HG03565 (cell line): Measurements from ENCODE around the gene ESRRB.

Source experiments
- ATAC-seq: cut with Tn5 transposase; IDR thresholded peaks from one replicate; pipeline ENCODE4 v1.9.1; 2021; ENCODE audit warnings: mild to moderate bottlenecking, moderate library complexity; ENCODE audit not compliant: unreplicated experiment

The ESRRB gene

DNA sequence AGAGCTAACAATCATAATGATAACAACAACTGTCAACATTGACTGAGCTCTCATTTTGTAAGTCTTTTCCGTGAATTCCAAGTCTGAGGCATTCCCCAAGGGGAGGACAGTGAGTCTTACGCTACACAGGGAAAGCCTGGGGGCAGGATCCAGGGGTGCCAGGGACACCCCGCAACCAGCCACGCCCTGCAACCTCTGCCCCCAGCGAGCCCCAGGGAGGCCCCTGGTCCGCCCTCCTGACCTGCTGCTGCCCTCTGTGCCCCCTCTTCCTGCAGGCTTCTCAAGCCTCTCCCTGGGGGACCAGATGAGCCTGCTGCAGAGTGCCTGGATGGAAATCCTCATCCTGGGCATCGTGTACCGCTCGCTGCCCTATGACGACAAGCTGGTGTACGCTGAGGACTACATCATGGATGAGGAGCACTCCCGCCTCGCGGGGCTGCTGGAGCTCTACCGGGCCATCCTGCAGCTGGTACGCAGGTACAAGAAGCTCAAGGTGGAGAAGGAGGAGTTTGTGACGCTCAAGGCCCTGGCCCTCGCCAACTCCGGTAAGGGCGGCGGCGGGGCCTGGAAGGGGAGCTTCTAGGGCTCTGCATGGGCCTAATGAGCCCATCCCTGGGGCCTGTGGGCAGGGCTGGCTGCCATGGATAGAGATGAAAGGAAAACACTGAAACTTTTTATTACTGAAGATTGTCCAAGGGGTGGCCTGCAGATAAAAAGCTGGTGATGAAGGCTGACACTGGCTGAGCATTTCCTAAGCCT is 115.4 kb downstream of the ESRRB start:
- ATAC-seq: no peak

DNA sequence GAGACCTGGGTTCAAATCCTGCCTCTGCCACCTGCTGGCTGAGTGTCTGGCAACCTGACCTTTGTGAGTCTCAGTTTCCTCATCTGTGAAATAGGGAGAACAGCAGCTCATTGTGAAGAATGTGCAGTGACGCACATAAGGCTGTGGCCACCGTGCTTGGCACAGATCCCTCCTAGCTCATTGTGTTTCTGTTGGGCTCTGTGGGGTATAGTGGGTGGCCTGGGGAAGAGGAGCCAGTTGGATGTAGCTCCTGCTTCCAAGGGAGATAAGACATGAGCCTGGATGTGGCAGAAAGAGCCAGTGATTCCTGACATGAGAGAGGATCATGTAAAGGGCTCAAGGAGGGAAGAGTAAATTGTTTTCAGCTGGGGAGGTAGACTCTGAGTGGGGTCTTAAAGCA is 120.0 kb downstream of the ESRRB start:
- ATAC-seq: no peak

DNA sequence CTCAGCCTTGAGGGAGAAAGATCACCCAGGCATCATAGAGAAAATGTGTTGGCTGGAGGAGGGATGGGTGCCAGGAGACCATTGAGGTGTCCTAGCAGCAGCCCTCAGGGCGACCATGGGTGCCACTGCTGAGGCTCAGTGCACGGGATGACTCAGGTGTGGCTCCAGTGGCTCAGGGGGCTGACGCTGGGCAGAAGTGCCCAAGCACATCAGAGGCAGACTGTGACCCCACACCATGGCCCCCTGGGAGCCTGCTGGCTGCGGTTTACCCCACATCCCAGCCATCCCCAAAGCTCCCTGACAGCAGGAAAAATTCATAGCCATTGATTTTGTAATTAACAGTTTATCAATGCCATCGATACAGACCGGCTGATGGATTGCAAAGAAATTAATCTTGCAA is 120.7 kb downstream of the ESRRB start:
- no peak for ATAC-seq

DNA sequence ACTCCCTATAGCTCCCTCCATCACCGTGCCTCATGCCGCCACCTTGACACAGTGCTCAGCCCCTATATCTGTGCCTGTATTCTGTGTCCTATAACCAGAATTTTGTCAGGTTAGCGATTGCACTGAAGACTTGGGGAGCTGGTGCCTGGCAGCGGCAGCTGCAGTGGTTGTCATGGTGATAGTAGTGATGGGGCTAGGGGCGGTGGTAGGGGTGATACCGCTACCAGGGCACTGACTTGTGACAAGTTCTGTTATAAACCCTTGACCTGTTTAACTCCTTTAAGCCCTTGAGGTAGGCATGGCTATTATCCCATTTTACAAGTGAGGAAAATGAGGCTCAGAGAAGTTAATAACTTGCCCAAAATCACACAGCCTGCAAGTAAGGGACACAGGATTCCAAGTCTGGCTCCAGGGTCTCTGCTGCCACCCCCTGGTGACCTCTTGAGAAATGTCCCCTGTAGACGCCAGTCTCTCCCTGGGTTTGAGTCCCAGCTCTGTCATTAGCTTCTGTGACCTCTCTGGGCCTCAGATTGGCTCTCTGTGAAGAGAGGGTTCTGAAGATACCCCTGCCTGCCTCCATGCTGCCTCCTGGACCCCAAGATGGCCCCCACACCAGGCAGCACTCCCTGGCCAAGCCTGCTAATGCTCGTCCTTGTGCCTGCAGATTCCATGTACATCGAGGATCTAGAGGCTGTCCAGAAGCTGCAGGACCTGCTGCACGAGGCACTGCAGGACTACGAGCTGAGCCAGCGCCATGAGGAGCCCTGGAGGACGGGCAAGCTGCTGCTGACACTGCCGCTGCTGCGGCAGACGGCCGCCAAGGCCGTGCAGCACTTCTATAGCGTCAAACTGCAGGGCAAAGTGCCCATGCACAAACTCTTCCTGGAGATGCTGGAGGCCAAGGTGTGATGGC is 121.9 kb downstream of the ESRRB start:
- ATAC-seq: no peak

DNA sequence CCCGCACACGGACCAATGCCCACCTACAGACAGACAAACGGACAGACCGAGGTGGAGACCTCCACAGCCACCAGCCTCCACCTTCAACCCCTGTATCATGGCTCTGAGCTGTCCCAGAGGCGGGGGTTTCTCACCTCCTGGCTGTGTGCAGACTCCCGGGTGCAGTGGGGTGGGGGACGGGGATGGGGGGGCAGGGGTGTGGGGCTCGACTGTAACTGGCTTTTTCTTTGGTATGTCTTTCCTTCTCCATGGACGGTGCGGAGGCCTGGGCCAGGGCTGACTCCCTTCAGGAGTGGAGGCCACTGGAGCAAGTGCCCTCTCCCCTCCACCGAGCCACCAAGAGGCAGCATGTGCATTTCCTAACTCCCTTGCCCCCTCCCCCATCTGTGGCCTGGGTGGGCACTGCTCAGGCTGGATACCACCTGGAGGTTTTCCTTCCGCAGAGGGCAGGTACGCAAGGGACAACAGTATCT is 122.6 kb downstream of the ESRRB start:
- ATAC-seq: no peak

DNA sequence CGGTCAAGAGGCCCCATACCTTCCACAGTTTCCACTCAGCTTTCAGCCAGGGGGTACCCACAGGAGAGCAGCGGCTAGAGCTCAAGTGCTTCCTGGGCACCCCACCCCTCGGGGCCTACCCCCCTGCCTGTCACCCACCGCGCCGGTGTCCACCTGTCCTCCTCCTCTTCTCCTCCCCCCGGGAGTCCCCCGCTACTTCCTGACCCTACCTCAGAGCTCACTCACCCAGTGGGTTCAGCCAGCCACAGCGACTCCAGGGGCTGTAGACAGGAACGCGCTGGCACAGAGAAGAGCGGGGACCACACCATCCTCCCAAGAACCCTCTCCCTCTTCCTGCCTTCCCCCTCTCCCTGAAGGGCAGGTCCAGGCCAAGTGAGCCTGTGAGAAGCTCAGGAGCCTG is 123.0 kb downstream of the ESRRB start:
- no peak for ATAC-seq

DNA sequence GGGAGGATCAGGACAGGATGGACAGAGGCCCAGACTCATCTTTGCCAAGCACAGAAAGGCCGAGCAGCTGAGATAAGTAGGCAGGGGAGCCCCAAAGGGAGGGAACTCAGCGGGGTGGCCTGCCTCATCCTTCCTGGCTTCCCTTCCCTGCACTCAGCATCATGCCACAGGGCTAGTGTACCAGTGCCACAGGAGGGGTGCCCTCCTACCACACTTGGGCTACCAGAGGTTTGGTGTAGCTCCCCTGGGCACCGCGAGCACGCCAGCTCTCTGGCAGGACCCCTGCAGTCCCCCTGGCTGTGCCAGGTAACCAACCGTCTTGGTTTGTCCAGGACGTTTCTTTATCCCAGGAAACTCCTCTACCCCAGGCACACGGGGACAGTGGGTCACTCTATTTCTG is 123.5 kb downstream of the ESRRB start:
- no peak for ATAC-seq

DNA sequence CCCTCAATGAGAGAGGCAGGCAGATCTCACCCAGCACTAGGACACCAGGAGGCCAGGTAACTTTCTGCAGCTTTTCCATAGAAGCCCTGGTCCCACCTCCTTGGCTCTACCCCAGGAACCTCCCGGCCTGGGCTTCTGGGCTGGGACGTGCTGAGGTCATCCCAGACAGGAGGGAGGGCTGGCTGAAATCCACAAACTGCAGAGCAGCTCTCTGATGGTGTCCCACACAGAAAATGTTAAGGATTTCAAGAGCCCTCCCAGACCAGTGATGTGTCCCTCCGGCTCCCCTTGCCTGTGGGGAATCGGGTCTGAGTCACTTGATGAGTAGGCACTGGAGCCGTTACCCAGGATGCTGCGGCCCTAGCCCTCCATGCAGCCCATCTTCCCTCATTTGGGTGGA is 124.1 kb downstream of the ESRRB start:
- no peak for ATAC-seq

DNA sequence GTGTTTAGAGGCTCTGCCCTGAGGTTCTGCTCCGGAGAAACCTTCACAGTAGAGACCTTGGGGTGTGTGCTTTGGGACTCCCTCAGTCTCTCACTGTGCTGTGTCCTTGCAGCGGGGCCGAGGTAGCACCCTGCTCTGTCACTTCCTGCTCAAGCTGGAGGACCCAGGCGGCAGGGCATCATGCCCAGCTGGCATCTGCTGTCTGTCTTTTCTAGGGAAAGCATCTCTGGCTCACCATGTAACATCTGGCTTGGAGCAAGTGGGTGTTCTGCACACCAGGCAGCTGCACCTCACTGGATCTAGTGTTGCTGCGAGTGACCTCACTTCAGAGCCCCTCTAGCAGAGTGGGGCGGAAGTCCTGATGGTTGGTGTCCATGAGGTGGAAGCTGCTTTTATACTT is 124.5 kb downstream of the ESRRB start:
- no peak for ATAC-seq

DNA sequence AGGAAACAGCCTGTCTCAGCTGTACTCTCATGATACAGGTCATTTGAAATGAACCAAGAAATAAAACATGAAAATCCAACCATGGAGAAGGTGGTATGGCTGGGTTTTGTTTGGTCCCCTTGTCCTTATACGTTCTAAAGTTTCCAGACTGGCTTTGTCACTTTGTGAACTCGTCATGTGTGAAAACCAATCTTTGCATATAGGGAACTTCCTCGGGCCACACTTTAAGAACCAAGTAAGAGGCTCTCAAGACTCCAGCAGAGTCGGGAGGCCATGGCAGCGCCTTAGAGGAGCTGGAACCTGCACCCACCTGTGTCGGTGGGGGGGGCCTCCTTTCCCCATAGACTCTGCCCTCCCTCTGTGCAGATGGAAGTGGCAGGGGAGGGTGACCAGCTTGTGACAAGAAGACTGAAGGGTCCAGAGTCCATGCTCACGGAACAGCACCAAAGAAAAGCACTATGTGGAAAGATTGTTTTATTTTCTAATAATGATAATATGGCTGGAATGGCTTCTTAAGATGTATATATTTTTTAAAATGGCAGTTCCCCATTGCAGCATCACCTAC is 125.3 kb downstream of the ESRRB start:
- no peak for ATAC-seq

DNA sequence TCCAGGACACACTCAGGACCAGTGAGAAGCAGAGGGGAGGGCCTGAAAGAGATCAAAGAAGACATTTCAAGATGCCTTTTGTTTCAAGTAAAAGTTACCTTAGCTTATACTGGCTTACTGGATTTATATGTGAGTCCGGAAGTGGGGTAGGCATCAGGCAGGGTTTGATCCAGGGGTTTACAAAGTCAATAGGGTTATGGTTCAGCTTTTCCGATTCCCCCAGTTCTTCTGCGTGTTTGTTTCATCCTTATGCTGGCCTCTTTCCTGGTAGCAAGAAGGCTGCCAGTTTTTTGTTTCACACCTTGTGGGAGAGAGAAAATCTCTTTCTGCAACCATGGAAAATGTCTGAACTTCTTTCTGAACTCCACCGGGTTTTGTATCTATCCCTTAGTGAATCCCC is 126.3 kb downstream of the ESRRB start:
- ATAC-seq: no peak

DNA sequence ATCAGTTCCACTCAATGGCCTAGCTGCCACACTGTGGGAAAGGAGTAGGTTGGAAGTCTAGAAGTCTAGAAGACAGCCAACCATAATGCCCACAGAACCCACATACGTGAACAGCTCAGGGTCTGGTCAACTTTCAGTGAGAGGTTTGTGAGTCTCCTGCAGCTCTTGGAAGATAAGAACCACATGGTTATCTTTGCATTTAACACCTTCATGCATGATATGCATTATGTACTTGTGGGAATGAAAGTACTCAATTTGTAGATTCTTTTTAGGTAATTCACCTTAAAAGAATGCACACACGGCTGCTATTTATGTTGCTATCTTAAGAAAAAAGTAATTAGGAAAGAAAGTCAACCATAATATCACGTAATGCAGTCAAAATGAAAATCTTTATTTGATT is 126.7 kb downstream of the ESRRB start:
- no peak for ATAC-seq

DNA sequence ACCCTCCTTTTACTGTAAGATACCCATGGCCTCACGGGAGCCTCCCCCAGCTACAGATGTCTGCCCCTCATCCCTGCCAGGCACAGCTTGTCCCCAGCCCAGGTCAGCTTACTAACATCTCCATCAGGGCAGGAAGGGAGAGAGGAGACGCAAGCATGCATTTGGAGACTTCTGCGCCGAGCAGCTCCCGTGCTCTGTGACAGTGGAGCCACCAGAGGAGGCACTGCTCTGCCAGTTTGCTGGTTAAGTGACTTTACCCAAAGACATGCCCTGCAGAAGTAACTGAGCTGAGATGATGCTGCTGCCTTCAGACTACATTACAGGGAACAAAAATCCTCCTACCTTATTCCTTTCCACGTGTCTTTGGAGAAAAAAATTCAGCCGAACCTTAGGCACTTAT is 133.4 kb downstream of the ESRRB start:
- ATAC-seq: no peak

DNA sequence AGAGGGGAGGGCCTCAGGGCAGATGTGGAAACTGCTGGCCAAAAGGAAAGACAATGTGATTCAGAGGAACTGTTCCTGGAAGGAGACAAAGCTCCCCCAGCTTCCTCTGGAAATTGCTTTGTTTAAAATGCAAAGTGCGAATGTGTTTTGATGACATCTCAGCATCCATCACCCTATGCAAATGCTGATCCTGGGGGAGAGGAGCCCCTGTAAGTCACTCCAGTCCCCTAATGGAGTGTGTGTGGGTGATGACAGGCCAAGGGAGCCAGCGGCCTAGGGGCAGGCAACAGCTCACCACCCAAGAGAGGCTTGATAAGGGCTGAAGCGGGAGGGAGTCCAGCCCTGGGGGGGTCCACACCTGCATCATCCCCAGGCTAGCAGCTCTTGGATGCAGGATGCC is 134.2 kb downstream of the ESRRB start:
- ATAC-seq: no peak

DNA sequence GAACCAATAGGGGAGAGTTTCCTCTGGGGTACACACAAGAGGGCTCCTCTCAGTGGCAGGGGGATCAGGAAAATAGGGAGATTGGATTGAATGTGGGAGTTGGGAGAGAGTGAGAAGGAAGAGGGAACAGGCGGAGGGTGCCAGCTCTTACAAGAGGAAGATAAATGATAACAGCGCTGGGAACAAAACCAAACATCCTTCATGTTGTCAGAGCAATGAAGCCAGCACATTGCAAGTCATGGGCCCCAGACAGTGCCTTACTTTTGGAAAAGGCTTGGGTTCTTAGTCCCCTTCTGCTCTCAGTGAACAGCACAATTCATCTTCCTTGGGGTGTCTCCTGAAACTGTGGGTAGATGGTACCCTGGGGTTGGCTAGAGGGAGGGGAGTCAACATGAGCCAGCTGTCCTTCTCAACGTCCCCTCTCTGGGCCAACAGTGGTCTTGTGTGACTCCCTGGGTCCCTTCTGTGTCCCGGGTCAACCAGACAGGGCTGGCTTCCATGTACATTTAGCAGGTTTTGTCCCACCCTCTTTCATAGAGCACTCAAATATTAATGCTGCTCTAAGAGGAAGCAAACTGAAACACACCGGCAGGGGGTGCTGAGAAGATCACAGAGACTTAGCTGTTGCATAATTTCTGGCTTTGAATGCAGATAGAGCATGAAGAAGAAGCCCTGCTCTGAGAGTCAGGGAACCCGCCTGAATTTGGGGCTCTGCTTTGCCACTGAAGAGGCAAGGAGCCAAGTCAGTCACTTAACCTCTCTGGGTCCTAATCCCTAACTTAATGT is 138.5 kb downstream of the ESRRB start:
- ATAC-seq: no peak

DNA sequence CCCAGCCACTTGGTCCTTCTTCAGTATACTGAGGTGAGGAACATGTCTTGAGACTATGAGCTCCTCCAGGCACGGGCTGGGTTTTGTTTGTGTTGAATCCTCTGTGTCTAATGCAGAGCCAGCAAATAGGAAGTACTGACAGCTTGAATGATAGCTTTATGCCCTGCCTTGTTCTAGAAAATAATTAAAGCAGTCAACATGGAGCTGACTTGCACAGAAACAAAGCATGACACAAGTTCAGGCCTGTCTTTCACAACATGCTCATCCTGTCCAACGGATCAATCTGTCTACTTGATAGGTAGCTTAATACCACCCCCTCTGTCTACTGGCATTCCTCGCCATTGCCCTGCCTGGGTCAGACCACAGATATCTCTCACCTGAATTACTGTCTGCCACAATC is 140.9 kb downstream of the ESRRB start:
- ATAC-seq: no peak

DNA sequence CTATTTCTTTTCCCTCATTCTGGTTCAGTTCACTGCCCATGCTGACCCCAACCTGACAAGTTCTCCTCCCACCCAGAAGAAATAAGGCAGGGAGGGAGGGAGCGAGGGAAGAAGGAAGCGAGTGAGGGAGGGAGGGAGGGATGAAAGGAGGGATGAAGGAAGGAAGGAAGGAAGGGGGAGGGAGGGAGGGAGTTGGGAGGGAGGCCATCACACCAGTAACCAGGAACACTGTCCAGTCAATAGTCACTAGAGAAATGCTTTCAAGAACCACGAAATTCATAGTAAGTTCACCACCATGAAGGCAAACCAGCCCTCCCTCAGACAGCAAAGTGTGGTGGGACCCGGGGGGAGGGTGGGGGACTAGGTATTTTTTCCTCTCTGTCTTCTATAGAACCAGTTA is 142.4 kb downstream of the ESRRB start:
- no peak for ATAC-seq

DNA sequence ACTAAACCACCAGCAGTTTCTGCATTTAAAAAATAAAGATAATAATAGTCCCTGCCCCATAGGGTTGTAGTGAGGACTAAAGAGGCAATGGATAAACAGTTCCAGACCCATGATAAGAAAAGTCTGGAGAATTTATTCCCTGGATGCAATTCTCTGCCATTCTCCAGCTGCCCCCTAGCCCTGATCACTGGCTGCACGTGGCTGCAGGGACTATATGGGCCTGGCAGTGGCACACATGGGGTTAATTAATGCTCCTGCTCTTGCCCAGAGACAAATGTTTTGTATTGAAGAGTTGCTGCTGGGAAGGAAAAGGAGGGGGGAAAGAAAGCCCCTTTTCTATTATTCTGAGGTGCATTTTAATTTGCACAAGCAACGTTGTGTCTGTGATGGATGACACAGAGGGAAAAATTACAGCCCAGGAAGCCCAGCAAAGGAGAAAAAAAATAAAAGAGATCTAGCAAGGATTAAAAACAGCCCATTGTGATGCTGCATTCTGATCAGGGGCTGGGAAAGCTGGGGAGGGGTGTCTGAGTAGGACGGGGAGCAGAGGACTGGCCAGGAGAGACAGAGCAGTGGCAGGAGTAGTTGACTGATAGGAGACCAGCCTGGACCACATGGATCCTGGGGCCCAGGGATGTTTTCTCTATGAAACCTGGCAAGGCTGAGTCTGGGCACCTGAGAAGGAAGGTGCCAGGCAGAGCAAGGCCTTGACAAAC is 149.3 kb downstream of the ESRRB start:
- no peak for ATAC-seq

DNA sequence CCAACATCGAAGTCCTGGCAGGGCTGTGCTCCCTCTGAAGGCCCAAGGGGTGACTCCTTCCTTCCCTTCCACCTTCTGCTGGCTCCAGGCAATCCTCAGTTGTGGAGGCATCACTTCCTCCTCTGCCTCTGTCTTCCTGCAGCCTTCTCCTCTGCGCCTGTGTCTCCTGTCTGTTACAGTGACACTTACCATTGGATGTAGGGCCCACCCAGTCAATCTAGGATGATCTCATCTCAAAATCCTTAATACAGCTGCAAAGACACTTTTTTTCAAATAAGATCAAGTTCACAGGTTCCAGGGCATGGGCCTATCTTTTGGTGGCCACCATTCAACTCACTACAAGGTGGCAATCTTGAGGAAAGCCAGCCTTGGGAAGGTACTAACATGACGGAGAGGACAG is 155.1 kb downstream of the ESRRB start:
- no peak for ATAC-seq

DNA sequence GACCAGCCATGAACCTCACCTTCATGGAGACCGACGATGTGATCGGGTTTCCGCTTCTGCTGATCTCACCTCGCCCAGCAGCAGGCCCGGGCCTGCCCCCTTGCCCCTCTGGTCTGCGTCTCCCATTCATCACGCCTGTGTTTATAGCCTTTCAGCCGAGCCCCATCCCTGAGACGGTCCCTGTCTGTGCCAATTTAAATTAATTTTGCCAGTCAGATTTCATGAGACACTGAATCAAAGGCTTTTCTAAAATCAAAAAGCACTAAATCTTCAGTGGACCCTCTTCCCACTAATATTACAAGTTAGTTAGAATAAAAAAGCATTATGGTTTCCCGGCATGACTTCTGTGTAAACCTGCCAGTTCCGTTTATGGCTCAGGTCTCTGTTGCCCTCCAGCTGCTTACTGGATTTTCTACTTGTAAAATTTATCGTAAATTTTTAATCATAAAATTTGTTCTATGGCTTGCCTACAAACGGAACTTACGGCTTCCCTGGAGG is 155.9 kb downstream of the ESRRB start:
- ATAC-seq: no peak
